Cerebellar cortex (tissue), 1 donor: ENCODE results near the gene MCCD1.
"Not testable (repeated sequence)": the region's sequence is repeated elsewhere in the genome, so short reads cannot be mapped to it uniquely, and the experiment has no call there.

Experiments
- DNase-seq: peaks from one replicate; pipeline ENCODE4 v3.0.0-alpha.2; 2015; ENCODE audit warnings: low spot score

Gene MCCD1, protein sequence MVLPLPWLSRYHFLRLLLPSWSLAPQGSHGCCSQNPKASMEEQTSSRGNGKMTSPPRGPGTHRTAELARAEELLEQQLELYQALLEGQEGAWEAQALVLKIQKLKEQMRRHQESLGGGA

GRCh38 chr6:31528821-31529328 is at the start of gene MCCD1:
TSS of gene MCCD1 (plus strand) at chr6:31528962. CDS start at chr6:31529015, 53 bp downstream.
- DNase-seq: peak; percentile 21

- DNase-seq: no peak
These were observed 49.4 kb upstream of the MCCD1 start for GRCh38 chr6:31479151-31479932.

GRCh38 chr6:31479933-31480535 is 48.7 kb upstream of the MCCD1 start:
- no peak for DNase-seq

- no peak for DNase-seq
These were observed 48.2 kb upstream of the MCCD1 start for GRCh38 chr6:31480574-31480973.

GRCh38 chr6:31483392-31483791 is 45.4 kb upstream of the MCCD1 start:
- no peak for DNase-seq

DNA sequence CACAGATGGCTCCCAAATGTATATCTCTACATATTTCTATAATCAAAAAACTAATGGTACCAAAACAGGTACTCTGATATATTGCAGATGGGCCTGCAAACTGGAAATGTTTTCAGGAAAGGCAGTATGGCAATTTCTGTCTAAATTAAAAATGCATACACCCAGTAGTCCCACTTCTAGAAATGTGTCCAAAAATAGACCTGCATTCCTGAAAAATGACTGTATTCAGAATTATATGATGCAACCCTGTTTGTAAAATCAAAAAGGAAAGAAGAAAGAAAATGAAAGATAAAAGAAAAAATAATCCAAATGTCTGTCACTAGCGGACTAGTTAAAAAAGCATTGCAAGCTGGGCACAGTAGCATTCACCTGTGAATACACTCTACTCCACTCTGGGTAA is 43.7 kb upstream of the MCCD1 start:
- no peak for DNase-seq

- not testable (repeated sequence) for DNase-seq
These were observed 42.5 kb upstream of the MCCD1 start for GRCh38 chr6:31486065-31486837.

DNA sequence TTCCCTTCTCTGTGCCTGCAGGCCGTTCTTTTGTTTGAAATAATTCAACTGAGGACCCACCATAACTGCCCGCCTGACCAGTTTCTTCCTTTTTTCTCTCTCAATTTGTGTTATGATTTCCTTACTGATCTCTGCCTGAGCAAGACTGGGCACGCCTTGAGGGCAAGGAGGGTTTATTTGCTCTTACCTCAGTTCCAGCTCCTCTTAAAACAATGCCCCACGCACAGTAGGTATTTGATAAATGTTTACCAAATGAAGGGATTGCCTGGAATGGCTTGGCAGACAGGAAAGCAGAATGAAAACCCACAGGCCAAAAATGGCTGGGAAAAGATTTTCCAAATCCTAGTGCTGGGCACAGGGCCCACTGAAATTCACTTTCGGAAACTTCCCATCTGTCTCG is 41.1 kb upstream of the MCCD1 start:
- not testable (repeated sequence) for DNase-seq

DNA sequence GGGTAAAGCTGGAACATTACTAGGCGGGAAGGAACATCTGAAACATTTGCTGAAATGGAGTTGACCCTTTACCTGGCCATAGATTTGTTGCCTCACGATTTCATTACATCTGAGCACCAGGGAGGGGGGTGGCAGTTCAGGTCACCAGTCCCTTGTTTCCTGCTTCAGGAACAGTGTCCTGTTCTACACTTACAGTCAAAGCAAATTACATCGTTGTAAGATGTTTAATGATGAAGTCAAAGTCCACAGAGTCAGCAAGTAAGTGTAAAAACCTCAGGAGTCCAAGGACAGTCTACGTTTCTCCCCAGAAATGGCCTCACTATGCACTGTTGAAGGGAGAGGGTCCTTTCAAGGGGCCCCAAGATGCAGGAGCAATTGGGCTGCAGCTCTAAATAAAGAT is 39.7 kb upstream of the MCCD1 start:
- DNase-seq: no peak

GRCh38 chr6:31490115-31490873 is 38.5 kb upstream of the MCCD1 start:
- DNase-seq: no peak

DNA sequence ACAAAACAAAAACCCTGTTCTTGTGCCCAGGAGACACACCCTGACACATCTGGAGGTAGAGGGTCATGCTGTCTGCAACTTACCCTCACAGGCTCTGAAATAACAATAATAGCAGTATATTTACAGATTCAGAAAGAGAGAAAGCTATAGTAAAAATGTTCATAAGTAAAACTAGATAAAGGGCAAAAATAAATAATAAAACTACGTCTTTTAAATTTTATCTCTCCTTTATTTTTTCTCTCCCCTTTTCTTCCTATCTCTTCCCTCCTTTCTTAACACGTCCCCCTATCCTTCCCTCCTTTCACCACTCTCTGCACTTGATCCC is 35.2 kb upstream of the MCCD1 start:
- DNase-seq: not testable (repeated sequence)

DNA sequence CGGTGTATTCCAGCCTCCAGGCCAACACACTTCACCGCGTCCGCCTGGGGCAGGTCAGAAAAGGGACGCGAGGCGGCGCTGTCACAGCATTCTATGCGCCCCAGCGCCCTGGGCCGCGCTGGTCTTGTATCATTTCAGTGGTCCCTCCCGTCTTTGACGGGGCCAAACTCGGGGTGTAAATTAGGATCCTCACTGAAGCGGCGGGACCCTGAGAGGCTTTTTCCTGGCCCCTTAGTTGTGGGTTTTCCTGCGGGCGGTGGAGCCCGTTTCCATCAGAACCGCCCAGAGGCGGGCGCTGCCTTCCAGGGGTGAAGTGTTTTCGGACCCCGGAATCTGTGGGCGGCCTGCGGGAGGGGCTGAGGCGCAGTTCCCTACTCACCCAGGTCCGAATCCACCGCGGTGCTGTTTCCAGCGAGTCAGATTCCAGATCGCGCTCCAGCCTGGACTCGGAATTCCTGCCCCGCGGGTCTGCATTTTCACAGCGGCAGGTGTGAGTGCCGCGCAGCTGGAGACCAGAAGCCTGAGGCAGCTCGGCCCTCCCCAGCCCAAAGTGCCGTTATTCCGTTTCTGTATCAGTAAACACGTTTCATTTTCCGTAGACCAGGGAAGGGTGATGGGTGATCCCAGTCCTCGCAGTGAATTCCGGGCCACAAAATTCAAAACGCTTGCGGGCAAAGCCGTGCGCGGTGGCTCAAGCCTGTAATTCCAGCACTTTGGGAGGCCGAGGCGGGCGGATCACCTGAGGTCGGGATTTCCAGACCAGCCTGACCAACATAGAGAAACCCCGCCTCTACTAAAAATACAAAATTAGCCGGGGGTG is 34.7 kb upstream of the MCCD1 start:
- peak; percentile 82 for DNase-seq

GRCh38 chr6:31495580-31495979 is 33.2 kb upstream of the MCCD1 start:
- no peak for DNase-seq

GRCh38 chr6:31496826-31497225 is 31.9 kb upstream of the MCCD1 start:
- peak; percentile 42 for DNase-seq

DNA sequence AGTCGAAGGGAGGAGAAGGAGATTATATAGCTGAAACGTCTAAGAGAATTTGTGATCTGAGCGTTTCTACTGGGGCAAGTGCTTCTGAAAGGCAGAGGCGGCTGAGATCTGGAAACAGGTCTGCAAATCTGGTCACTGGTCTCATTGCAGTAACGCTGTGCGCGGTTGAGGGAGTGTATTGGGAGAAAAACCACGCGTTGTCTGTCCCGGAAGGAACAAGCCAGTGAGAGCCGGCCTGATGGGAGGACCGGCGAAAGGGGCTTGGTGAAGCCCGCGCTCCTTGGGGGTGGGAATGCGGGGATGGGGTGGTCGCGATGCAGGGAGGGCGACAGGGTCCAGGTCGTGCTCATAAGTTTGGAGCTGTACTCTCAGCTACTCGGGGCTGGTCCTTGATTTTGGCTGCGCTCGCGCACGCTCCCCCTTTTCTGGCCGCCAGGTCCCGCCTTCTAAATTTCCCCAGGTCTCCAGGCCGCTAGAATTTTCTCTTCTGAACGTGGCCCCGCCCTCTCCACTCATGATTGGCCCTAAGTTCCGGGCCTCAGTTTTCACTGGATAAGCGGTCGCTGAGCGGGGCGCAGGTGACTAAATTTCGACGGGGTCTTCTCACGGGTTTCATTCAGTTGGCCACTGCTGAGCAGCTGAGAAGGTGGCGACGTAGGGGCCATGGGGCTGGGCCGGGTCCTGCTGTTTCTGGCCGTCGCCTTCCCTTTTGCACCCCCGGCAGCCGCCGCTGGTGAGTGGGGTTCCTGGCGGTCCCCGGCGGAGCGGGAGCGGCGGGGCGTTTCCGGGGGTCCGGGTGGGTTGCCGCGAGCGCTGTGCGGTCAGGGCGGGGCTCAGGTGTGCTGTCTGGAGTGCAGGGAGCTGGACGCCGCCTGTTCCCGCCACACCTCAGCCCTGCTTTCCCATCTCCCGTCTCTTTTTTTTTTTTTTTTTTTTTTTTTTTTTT is 31.0 kb upstream of the MCCD1 start, which contains the start of gene MICB:
MICB (plus strand) TSS at position 615 of the 946 bp plus-strand sequence; CDS start at position 664, 49 bp downstream.
- DNase-seq: peak; percentile 94

GRCh38 chr6:31498748-31499147 is 30.0 kb upstream of the MCCD1 start:
- DNase-seq: peak; percentile 34

DNA sequence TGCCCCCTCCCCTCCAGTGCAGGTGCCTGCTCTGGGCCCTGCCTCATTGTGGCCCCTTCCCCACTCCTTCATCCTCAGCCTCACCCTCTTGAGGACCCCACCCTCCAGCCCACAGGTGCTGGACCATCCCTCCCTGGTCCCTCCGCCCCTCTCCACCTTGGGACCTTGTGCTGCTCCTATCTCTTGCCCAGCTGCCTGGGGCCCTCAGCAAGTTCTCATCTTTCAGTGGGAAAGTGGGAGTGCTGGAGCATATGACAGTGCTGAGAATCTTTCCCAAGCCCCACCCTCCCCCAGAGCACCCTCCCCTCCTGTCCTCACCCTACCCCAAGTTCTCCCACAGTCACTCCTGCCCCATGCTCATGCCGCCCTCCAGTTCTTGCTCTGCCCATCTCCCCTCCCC is 29.1 kb upstream of the MCCD1 start:
- DNase-seq: not testable (repeated sequence)

GRCh38 chr6:31502586-31502985 is 26.2 kb upstream of the MCCD1 start:
- DNase-seq: no peak

- not testable (repeated sequence) for DNase-seq
These were observed 19.7 kb upstream of the MCCD1 start for GRCh38 chr6:31509036-31509435.

GRCh38 chr6:31510007-31510406 is 18.8 kb upstream of the MCCD1 start:
- no peak for DNase-seq
